HG03039 (cell line): Measurements from ENCODE around the gene MACROD2.

Source experiments
- ATAC-seq: cut with Tn5 transposase; IDR thresholded peaks from one replicate; pipeline ENCODE4 v1.9.1; 2021; ENCODE audit warnings: mild to moderate bottlenecking, moderate library complexity; ENCODE audit not compliant: unreplicated experiment

The MACROD2 gene

GRCh38 chr20:14698125-14698524 lies 702.8 kb downstream of the MACROD2 start:
- ATAC-seq: no peak

- no peak for ATAC-seq
These were observed 703.5 kb downstream of the MACROD2 start for GRCh38 chr20:14698605-14699373.

GRCh38 chr20:14700639-14700960 lies 705.3 kb downstream of the MACROD2 start:
- ATAC-seq: no peak

GRCh38 chr20:14701326-14701725 lies 706.0 kb downstream of the MACROD2 start:
- ATAC-seq: no peak

GRCh38 chr20:14706555-14706954 lies 711.2 kb downstream of the MACROD2 start:
- ATAC-seq: no peak

- ATAC-seq: no peak
These were observed 711.8 kb downstream of the MACROD2 start for GRCh38 chr20:14707026-14707680.

GRCh38 chr20:14707865-14708596 lies 712.7 kb downstream of the MACROD2 start:
- no peak for ATAC-seq

GRCh38 chr20:14709439-14709838 lies 714.1 kb downstream of the MACROD2 start:
- ATAC-seq: no peak

GRCh38 chr20:14710951-14711350 lies 715.6 kb downstream of the MACROD2 start:
- no peak for ATAC-seq

GRCh38 chr20:14711652-14712051 lies 716.3 kb downstream of the MACROD2 start:
- no peak for ATAC-seq

- ATAC-seq: no peak
These were observed 717.0 kb downstream of the MACROD2 start for GRCh38 chr20:14712302-14712739.

GRCh38 chr20:14715400-14715799 lies 720.1 kb downstream of the MACROD2 start:
- ATAC-seq: no peak

- no peak for ATAC-seq
These were observed 721.1 kb downstream of the MACROD2 start for GRCh38 chr20:14716351-14716801.

GRCh38 chr20:14717134-14717999 lies 722.1 kb downstream of the MACROD2 start:
- no peak for ATAC-seq

GRCh38 chr20:14720251-14720650 lies 724.9 kb downstream of the MACROD2 start:
- no peak for ATAC-seq

GRCh38 chr20:14721926-14722452 lies 726.7 kb downstream of the MACROD2 start:
- no peak for ATAC-seq

- ATAC-seq: no peak
These were observed 728.3 kb downstream of the MACROD2 start for GRCh38 chr20:14723614-14724013.

GRCh38 chr20:14724036-14724435 lies 728.7 kb downstream of the MACROD2 start:
- ATAC-seq: no peak

- no peak for ATAC-seq
These were observed 729.2 kb downstream of the MACROD2 start for GRCh38 chr20:14724468-14724867.

- no peak for ATAC-seq
These were observed 731.3 kb downstream of the MACROD2 start for GRCh38 chr20:14726591-14726990.
